HepG2 (cell line): ENCODE results near the gene MXD3. TPM values are rescaled to one million over a fixed set of nuclear protein-coding genes. Genes with fewer than 3 reads are reported as not detected.

Source experiments
- ARHGAP35 ChIP-seq: sonication (generic); formaldehyde crosslinking; IDR thresholded peaks from 2 replicates; pipeline ENCODE4 v1.9.0; 2022; ENCODE audit warnings: mild to moderate bottlenecking, inconsistent platforms, moderate library complexity, missing genetic modification reagents, borderline replicate concordance
- ATF3 ChIP-seq: sonication (generic); formaldehyde crosslinking; IDR thresholded peaks from 2 replicates; pipeline ENCODE4 v1.4.0; 2020; ENCODE audit warnings: missing genetic modification reagents
- CBX2 ChIP-seq, 2 experiments: fragments of 200-600 bp in 1 of 2; sonication (generic); formaldehyde crosslinking in 1 of 2; IDR thresholded peaks; 2 replicates each; pipeline versions ENCODE4 v1.7.0 to v1.8.1; 2018 to 2022; ENCODE audit warnings: low read depth in 2 of 2, low read length in 1 of 2, mild to moderate bottlenecking in 1 of 2, missing genetic modification reagents in 1 of 2
- FOXC1 ChIP-seq: sonication (generic); formaldehyde crosslinking; IDR thresholded peaks from 2 replicates; pipeline ENCODE4 v1.8.0; 2022; ENCODE audit warnings: mild to moderate bottlenecking, missing genetic modification reagents, borderline replicate concordance
- FOXP4 ChIP-seq: sonication (generic); formaldehyde crosslinking; IDR thresholded peaks from 2 replicates; pipeline ENCODE4 v1.4.0; 2020; ENCODE audit warnings: missing genetic modification reagents
- HDAC2 ChIP-seq: sonication (generic); formaldehyde crosslinking; IDR thresholded peaks from 2 replicates; pipeline ENCODE4 v1.4.0; 2020; ENCODE audit warnings: missing genetic modification reagents
- KLF9 ChIP-seq: IDR thresholded peaks from 2 replicates; pipeline ENCODE4 v1.6.1; 2016; ENCODE audit warnings: low read depth
- NFRKB ChIP-seq: fragments of 450-650 bp; IDR thresholded peaks from 2 replicates; pipeline ENCODE4 v1.6.1; 2017
- PAF1 ChIP-seq: IDR thresholded peaks from 2 replicates; pipeline ENCODE4 v1.6.1; 2016; ENCODE audit warnings: missing genetic modification reagents, missing compliant biosample characterization
- RBAK ChIP-seq: sonication (generic); formaldehyde crosslinking; IDR thresholded peaks from 2 replicates; pipeline ENCODE4 v1.5.1; 2020; ENCODE audit warnings: mild to moderate bottlenecking, missing genetic modification reagents
- RNF2 ChIP-seq: fragments of 450-650 bp; conservative IDR thresholded peaks from 2 replicates; pipeline ENCODE4 v1.6.1; 2016; ENCODE audit warnings: low read depth
- SMAD3 ChIP-seq: sonication (generic); formaldehyde crosslinking; IDR thresholded peaks from 2 replicates; pipeline ENCODE4 v1.4.0; 2020; ENCODE audit warnings: missing genetic modification reagents
- WIZ ChIP-seq: sonication (generic); formaldehyde crosslinking; IDR thresholded peaks from 2 replicates; pipeline ENCODE4 v1.5.1; 2020; ENCODE audit warnings: mild to moderate bottlenecking, missing genetic modification reagents
- ZBTB34 ChIP-seq: sonication (generic); formaldehyde crosslinking; IDR thresholded peaks from 2 replicates; pipeline ENCODE4 v1.8.0; 2022; ENCODE audit warnings: mild to moderate bottlenecking, missing genetic modification reagents
- ZNF33A ChIP-seq: sonication (generic); formaldehyde crosslinking; IDR thresholded peaks from 2 replicates; pipeline ENCODE4 v1.5.1; 2020; ENCODE audit warnings: missing genetic modification reagents, mild to moderate bottlenecking, moderate library complexity, borderline replicate concordance
- ZNF713 ChIP-seq: sonication (generic); formaldehyde crosslinking; IDR thresholded peaks from 2 replicates; pipeline ENCODE4 v1.4.0; 2020; ENCODE audit warnings: mild to moderate bottlenecking, missing genetic modification reagents
- ZSCAN20 ChIP-seq: sonication (generic); formaldehyde crosslinking; IDR thresholded peaks from 2 replicates; pipeline ENCODE4 v1.4.0; 2020; ENCODE audit warnings: missing genetic modification reagents, mild to moderate bottlenecking, borderline replicate concordance
- polyA plus RNA-seq, 8 experiments: library from polyadenylated mRNA; depleted of rRNA in 3 of 8; stranded (reverse) in 7 of 8; unstranded in 1 of 8; fragments of >200 nt; fragmentation: Illumina TruSeq in 4 of 8; extraction: Trizol in 4 of 8; gene quantifications; 2 replicates each; pipeline versions ENCODE4 v1.2.1 to v1.2.3, GENCODE V29; 2011 to 2016; ENCODE audit warnings: low read depth in 4 of 8, missing spikeins in 1 of 8, mixed read lengths in 1 of 8; ENCODE audit not compliant: insufficient read depth in 1 of 8
- total RNA-seq, 5 experiments: library from RNA; depleted of rRNA; stranded (reverse); fragments of >200 nt; fragmentation: Illumina TruSeq; extraction: Trizol; gene quantifications; 2 replicates each; pipeline ENCODE4 v1.2.3, GENCODE V29; 2016; ENCODE audit warnings: low read depth in 1 of 5
- TF ChIP-seq, protein P1 (sequence below): IDR thresholded peaks from 2 replicates; pipeline ENCODE4 v1.6.1; 2018; ENCODE audit warnings: missing genetic modification reagents
- TF ChIP-seq, protein P2 (sequence below): sonication (generic); formaldehyde crosslinking; conservative IDR thresholded peaks from 2 replicates; pipeline ENCODE4 v1.4.0; 2020; ENCODE audit warnings: missing genetic modification reagents

The MXD3 gene
- total and polyA plus RNA-seq, 2 of the 13 experiments (the other 11 are each of a cell fraction or from before 2014, with no cell fraction given) = 10.5 to 12.8 TPM

DNA sequence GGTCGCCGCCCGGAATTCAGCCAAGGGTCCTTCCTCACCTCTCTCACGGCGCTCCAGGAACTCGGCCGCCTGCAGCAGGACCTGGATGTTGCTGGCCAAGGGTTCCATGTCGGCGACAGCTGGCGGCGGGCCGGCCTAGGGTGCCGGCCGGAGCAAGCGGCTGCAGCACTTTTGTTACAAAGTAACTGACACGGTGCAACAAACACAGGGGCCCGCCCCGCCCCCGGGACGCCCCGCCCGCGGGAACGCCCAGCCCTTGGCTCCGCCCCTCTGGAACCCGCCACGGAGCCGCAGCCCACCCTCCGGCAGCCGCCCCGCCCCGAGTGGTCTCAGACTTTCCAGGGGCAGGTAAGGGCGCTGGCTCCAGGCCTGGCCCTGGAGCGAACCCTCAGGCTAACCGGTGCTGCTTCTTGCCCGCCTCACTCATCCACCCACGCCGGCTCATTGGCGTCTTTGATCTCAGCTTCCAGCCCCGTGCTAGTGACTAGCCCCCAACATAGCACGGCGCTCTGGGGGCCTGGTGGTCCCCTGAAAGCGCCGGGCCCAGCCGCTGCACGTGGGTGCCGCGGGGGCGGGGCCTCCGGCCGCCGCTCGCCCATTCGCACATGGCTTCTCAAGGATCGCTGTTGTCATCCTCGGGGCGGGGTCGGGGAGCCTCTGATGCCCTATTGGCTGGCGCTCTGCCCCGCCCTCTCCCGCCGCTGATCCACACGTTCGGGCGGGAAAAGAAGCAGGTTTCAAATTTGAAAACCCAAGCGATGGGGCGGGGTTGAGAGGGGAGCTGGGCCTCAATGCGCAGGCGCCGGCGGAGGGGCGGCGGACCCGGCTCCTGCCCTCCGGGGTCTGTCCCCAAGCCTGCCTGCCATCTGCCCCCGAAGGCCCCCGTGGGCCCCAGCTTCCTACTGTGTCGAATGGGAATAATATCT lies at the start of gene MXD3 (continued):
- TF ChIP-seq ZNF713 (CRISPR knock-in tag) (no peak), SMAD3 (CRISPR knock-in tag) (no peak), RNF2 (peak; percentile 67; the same call in 1 of the 2 replicates), NFRKB (no peak), ZNF33A (CRISPR knock-in tag) (no peak), FOXC1 (CRISPR knock-in tag) (peak; percentile 75; the same call in 1 of the 2 replicates), ARHGAP35 (CRISPR knock-in tag) (no peak), KLF9 (CRISPR knock-in tag) (no peak; the same call in 1 of the 2 replicates), FOXP4 (CRISPR knock-in tag) (no peak), ZSCAN20 (0 out of 2 replicates have a peak, but pooled peaks have one; percentile 39), HDAC2 (CRISPR knock-in tag) (peak; percentile 42), CBX2 (IDR thresholded peaks at IDR 0.05; ENCODE audit: low read depth, low read length) (no peak), CBX2 (CRISPR knock-in tag; IDR thresholded peaks at IDR 0.05; ENCODE audit: low read depth) (no peak), RBAK (CRISPR knock-in tag) (no peak), ATF3 (CRISPR knock-in tag) (no peak), WIZ (CRISPR knock-in tag) (no peak), ZBTB34 (CRISPR knock-in tag) (no peak), PAF1 (no peak)
- TF ChIP-seq, protein P1, sequence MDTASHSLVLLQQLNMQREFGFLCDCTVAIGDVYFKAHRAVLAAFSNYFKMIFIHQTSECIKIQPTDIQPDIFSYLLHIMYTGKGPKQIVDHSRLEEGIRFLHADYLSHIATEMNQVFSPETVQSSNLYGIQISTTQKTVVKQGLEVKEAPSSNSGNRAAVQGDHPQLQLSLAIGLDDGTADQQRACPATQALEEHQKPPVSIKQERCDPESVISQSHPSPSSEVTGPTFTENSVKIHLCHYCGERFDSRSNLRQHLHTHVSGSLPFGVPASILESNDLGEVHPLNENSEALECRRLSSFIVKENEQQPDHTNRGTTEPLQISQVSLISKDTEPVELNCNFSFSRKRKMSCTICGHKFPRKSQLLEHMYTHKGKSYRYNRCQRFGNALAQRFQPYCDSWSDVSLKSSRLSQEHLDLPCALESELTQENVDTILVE (CRISPR knock-in tag) = no peak
- TF ChIP-seq, protein P2, sequence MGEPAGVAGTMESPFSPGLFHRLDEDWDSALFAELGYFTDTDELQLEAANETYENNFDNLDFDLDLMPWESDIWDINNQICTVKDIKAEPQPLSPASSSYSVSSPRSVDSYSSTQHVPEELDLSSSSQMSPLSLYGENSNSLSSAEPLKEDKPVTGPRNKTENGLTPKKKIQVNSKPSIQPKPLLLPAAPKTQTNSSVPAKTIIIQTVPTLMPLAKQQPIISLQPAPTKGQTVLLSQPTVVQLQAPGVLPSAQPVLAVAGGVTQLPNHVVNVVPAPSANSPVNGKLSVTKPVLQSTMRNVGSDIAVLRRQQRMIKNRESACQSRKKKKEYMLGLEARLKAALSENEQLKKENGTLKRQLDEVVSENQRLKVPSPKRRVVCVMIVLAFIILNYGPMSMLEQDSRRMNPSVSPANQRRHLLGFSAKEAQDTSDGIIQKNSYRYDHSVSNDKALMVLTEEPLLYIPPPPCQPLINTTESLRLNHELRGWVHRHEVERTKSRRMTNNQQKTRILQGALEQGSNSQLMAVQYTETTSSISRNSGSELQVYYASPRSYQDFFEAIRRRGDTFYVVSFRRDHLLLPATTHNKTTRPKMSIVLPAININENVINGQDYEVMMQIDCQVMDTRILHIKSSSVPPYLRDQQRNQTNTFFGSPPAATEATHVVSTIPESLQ (CRISPR knock-in tag) = no peak
